Measurements from ENCODE around the gene FAM13A.
"Not testable (repeated sequence)": the region's sequence is repeated elsewhere in the genome, so short reads cannot be mapped to it uniquely, and the experiment has no call there.

The FAM13A gene

GRCh38 chr4:88897752-88898151, 159.2 kb downstream of the FAM13A start:
- DNase-seq (ENCODE audit: low read depth), result no peak

DNA sequence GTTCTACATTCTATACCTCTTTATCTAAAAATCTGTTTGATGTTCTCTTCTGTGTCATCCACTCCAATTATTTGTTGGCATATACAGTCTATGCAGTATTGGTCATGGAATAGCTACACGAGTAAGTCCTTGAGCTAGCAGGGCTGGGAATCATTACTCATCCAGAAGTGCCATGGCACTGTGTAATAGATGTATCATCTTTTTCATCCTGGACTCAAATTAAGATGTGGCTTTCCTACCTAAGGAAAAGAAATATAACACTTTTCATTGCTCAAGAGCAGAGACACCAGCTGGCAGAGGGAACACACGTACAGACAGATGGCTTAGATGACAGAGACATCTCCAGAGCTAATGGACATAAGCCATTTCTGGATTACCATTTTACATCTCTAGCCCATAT, 159.8 kb downstream of the FAM13A start:
- peak; percentile 10 for DNase-seq (ENCODE audit: low read depth)

- no peak for DNase-seq (ENCODE audit: low read depth)
These were observed 163.0 kb downstream of the FAM13A start for GRCh38 chr4:88893961-88894360.

GRCh38 chr4:88892646-88893045, 164.3 kb downstream of the FAM13A start:
- no peak for DNase-seq (ENCODE audit: low read depth)

DNA sequence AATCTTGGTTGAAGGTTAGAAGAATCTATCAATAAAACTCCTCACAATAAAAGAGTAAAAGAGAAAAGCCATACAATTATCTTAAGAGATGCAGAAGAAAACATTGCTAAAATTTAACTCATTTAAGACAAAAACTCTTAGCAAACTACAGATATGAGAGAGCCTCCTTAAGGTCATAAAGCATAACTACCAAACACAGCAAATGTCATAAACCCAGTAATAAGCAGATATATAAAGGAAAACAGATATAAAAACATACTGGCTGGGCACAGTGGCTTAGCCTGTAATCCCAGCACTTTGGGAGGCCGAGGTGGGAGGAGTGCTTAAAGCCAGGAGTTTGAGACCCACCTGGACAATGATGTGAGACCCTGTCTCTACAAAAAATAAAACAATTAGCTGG, 165.3 kb downstream of the FAM13A start:
- DNase-seq (ENCODE audit: low read depth), result no peak

GRCh38 chr4:88887409-88887808, 169.6 kb downstream of the FAM13A start:
- DNase-seq (ENCODE audit: low read depth), result not testable (repeated sequence)

DNA sequence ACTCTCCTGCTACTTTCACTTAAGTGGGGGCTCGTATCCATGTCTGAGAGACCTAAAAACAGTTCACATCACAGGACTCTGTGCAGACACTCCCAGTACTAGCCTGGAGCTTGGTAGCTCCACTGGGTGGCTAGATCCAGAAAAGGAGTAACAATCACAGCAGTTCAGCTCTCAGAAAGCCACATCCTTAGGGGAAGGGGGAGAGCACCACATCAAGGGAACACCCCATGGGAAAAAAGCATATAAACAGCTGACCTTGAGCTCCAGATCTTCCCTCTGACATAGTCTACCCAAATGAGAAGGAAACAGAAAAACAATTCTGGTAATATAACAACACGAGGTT, 175.8 kb downstream of the FAM13A start:
- no peak for DNase-seq (ENCODE audit: low read depth)

- no peak for DNase-seq (ENCODE audit: low read depth)
These were observed 176.3 kb downstream of the FAM13A start for GRCh38 chr4:88880501-88881226.

- DNase-seq (ENCODE audit: low read depth), result no peak
These were observed 177.0 kb downstream of the FAM13A start for GRCh38 chr4:88879991-88880390.

GRCh38 chr4:88878642-88879041, 178.3 kb downstream of the FAM13A start:
- no peak for DNase-seq (ENCODE audit: low read depth)

GRCh38 chr4:88870428-88870827, 186.6 kb downstream of the FAM13A start:
- DNase-seq (ENCODE audit: low read depth), result no peak

DNA sequence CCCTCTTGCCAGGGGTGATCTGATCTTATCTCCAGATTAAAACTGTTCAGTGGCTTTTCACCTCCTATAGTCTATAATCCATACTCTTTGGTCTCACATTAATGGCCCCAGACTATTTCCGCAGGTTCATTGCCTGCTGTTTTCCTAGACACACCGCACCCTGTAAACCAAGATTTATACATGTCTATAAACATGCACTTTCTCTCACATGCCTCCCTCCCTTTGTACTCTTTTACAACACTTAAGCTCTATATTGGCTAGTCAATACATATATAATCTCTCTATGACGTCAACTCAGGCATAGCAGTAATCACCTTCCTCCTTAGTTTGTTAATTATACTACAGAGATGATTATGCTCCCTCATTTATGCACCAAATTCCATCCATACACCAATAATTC, 188.5 kb downstream of the FAM13A start:
- no peak for DNase-seq (ENCODE audit: low read depth)

DNA sequence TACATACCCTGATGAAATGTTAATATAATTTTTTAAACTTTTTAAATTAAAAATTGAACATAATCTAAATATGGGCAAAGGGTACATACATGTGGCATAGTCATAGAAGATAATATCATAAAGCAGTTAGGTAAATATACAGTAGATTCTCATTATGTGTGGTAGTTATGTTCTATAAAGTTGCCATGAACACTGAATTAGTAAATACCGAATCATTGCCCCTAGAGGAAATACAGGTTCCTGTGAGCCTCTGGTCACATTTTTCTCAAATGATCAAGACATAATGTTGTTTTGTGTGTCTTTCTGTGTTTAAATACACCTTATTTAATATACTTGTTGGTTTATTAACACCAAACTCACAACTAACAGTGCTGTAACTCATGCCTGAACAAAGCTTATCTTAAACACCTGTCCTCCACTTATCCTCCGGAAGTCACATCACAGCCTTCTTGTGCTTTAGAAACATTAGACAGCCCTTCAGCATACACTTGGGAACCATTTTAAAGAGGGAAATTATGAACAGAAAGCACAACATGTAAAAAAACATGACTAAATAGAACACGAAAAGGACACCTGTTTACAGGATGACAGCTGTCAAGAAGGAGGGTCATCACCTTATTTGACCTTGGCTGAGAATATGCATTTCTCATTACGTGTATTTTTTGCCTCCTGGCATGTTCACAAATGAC, 190.0 kb downstream of the FAM13A start:
- DNase-seq (ENCODE audit: low read depth), result no peak

DNA sequence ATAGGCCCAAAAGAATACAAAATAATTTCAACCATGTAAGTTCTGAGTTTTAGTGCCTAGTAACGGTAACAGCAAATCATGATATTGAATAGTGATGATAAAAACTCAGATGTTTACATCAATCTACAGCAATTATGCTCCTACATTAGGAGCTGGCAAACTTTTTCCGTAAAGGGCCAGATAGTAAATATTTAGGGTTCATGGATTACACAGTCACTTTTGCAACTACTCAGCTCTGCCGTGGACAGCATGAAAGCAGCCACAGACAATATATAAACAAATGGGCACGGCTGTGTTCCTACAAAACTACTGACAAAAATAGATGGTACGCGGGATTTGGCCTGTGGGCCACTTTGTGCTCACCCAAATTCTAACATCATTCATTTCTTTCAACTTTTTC, 191.5 kb downstream of the FAM13A start:
- no peak for DNase-seq (ENCODE audit: low read depth)

- no peak for DNase-seq (ENCODE audit: low read depth)
These were observed 191.9 kb downstream of the FAM13A start for GRCh38 chr4:88865046-88865445.

- no peak for DNase-seq (ENCODE audit: low read depth)
These were observed 196.4 kb downstream of the FAM13A start for GRCh38 chr4:88860586-88860985.

DNA sequence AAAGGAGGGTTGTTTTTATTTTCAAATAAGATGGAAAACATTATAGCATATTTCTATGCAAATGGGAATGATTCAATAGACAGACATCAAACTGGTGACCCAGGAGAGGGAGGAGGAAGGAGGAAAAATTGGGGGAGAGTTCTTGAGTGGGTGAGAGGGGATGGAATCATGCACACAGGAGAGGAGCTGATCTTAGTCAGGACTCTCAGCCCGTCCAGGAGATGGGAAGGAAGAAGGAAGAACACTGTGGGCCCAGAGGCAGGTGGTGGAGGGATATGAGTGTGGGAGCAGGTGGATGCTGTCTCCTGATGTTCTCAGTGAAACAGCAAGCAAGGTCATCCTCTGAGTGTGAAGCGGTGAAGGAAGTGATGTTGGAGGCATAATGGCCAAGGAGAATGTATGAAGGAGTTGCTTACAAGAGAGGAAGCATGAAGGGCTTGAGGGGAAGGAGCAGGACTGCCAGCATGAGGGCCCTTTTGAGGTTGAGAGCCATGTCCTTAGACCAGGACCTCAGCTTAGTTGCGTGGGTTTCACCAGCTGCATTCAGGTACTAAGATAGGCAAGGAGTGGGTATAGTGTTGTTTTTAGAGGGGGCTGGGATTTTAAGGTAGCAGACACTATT, 197.7 kb downstream of the FAM13A start:
- no peak for DNase-seq (ENCODE audit: low read depth)

DNA sequence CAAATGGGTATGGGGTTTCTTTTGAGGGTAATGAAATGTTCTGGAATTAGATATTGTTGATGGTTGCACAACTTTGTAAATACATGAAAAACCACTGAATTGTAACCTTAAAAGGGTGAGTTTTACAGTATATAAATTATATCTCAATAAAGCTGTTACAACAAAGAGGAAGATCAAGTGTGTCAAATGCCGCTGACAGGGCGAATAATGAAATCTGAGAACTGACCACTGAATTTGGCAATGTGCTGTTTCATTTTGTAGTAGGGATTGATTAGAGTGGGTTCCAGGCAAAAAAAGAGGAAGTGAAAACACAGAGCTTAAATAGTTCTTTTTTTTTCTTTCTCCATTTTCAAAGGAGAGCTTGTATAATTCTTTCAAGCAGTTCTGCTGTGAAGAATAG, 198.2 kb downstream of the FAM13A start:
- DNase-seq (ENCODE audit: low read depth), result no peak

- DNase-seq (ENCODE audit: low read depth), result no peak
These were observed 199.4 kb downstream of the FAM13A start for GRCh38 chr4:88857588-88857987.

DNA sequence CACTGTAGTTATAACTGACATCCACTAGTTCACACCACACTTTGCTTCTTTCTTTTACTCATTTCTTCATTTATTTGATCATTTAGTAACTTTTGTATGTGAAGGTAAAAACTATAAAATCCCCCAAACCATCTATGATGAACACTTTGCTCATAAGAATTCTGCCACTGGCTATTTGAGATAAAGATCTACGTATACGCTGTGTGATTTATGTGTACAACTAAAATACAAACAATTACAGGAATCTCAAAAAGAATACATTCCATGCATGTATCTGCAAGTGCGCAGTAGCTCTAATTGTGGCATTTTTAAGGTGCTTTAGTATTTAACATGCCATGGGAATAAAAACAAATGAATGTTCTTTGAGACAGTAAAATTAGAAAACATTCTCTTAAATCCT, 202.5 kb downstream of the FAM13A start:
- no peak for DNase-seq (ENCODE audit: low read depth)

- DNase-seq (ENCODE audit: low read depth), result not testable (repeated sequence)
These were observed 203.4 kb downstream of the FAM13A start for GRCh38 chr4:88853583-88853982.

DNA sequence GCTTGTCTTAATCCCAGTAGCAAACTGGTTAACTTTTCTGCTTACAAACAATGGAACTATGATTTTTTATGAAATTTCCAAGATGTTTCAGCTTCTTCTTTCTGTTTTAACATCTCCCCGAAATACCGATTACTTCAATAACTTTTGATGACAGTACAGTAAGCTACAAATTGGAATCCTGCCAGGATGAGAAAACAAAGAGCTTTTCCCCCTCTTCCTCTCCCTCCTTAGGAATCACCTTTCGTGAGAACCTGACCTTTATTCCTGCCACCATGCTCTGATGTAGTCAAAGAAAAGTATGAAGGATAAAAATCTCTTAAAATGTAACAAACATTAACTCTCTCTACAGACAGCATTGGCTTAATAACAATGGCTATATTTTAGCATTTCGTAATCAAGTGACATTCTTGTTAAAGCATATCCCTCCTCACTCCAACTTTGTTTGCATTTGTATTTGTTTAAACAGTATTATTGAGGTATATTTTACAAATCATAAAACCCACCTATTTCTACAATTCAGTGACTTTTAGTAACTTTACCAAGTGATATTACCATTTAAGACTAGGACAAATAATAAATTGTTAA, 210.7 kb downstream of the FAM13A start:
- DNase-seq (ENCODE audit: low read depth), result no peak

DNA sequence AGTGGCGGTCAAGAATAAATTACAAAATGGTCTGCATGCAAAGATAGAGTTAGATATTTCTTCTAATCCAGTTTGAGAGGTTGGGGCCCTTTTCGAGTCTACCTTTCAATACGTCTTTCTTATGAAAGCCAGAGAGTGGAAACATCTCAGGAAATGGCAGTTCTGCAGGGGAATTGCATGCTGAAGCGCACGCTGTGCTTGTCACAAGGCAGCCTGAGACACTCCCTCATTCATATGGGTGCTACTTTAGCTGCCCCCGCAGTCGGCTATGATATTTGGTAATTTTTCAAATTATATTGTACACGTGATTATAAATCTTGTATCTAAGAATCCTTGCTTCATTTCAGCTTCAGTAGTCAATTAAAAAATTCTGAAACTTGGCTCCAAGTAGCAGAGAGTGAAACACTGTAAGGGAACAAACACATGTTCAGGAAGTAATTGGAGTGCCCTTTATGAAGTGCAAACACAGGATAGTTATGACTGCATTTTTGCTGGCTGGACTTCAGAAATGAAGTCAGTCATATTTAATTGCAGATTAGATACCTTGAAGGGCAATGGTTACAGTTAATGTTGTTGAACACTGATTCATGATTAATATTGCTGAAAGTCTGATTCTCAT, 213.8 kb downstream of the FAM13A start:
- DNase-seq (ENCODE audit: low read depth), result no peak
